GM18907 (cell line): ENCODE measurements around the gene WDR70.
A peak's percentile ranks its signal among the peaks of the same experiment; 100 is the strongest.
"Not testable (repeated sequence)": the region's sequence is repeated elsewhere in the genome, so short reads cannot be mapped to it uniquely, and the experiment has no call there.

Experiments
- ATAC-seq: cut with Tn5 transposase; IDR thresholded peaks from one replicate; pipeline ENCODE4 v1.9.1; 2021; ENCODE audit warnings: mild to moderate bottlenecking, moderate library complexity; ENCODE audit not compliant: unreplicated experiment

The WDR70 gene

DNA sequence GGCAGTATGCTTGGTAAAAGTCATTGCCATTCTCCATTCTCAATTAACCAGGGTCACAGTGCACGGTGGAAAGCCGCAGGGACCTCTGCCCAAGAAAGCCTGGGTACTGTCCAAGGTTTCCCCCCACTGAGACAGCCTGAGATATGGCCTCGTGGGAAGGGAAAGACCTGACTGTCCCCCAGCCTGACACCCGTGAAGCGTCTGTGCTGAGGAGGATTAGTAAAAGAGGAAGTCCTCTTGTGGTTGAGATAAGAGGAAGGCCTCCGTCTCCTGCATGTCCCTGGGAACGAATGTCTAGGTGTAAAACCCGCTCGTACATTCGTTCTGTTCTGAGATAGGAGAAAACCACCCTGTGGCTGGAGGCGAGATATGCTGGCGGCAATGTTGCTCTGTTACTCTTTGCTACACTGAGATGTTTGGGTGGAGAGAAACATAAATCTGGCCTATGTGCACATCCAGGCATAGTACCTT is 293.0 kb downstream of the WDR70 start:
- peak; percentile 76 for ATAC-seq

DNA sequence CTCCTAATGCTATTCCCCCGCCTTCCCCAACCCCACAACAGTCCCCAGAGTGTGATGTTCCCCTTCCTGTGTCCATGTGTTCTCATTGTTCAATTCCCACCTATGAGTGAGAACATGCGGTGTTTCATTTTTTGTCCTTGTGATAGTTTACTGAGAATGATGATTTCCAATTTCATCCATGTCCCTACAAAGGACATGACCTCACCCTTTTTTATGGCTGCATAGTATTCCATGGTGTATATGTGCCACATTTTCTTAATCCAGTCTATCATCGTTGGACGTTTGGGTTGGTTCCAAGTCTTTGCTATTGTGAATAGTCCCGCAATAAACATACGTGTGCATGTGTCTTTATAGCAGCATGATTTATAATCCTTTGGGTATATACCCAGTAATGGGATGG is 295.2 kb downstream of the WDR70 start:
- not testable (repeated sequence) for ATAC-seq

DNA sequence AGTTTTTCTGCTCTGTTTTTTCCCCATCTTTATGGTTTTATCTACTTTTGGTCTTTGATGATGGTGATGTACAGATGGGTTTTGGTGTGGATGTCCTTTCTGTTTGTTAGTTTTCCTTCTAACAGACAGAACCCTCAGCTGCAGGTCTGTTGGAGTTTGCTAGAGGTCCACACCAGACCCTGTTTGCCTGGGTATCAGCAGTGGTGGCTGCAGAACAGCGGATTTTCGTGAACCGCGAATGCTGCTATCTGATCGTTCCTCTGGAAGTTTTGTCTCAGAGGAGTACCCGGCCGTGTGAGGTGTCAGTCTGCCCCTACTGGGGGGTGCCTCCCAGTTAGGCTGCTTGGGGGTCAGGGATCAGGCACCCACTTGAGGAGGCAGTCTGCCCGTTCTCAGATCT is 300.2 kb downstream of the WDR70 start:
- not testable (repeated sequence) for ATAC-seq

DNA sequence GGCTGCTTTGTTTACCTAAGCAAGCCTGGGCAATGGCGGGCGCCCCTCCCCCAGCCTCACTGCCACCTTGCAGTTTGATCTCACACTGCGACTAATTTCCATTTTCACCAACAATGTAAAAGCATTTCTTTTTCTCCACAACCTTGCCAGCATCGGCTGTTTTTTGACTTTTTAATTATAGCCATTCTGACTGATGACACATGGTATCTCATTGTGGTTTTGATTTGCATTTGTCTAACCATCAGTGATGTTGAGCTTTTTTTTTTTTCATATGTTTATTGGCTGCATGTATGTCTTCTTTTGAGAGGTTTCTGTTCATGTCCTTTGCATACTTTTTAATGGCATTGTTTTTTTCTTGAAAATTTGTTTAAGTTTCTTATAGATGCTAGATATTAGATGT is 300.8 kb downstream of the WDR70 start:
- not testable (repeated sequence) for ATAC-seq

DNA sequence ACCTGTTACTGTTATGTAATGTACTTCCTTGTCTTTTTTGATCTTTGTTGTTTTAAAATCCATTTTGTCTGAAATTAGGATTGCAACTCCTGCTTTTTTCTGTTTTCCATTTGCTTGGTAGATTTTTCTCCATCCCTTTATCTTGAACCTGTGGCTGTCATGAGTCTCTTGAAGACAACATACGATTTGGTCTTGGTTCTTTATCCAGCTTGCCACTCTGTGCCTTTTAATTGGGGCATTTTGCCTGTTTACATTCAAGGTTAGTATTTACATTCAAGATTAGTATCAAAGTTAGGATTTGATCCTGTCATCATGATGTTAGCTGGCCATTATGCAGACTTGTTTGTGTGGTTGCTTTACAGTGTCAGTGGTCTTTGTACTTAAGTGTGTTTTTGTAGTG is 304.0 kb downstream of the WDR70 start:
- ATAC-seq: no peak

DNA sequence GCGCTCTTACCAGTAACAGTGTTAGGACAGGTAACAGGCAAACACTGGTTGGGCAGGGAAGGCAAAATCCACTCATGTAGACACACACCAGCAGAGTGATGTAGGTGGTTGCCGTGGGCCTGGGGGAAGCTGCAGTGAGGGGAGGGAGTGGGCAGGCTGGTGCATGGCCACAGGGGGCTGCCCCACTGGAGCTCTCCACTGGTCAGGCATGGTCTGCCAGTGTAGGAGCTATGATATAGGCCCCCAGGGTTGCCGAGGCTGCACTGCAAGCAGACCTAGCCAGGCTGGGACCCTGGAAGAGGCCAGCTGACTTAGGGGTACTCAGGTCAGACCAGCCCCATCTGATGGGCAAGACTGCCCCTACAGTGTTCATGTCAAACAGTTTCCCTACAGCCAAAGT is 306.1 kb downstream of the WDR70 start:
- ATAC-seq: no peak

DNA sequence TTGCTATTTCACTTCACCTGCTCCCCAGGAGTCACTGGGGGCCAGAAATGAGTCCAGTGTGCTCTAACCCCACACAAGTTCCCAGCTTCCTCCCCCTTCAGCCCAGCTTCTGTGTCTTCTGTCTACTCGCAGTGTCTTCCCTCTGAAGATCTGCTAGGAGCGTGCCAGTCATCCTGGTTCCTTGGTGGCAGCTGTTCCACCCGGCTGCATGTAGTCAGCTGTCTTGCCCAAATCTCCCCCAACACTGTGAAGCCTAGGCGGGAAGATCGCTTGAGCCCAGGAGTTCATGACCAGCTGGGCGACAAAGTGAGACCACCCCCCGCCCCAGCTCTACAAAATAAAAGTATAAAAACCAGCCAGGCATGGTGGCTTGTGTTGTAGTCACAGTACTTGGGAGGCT is 306.7 kb downstream of the WDR70 start:
- no peak for ATAC-seq

DNA sequence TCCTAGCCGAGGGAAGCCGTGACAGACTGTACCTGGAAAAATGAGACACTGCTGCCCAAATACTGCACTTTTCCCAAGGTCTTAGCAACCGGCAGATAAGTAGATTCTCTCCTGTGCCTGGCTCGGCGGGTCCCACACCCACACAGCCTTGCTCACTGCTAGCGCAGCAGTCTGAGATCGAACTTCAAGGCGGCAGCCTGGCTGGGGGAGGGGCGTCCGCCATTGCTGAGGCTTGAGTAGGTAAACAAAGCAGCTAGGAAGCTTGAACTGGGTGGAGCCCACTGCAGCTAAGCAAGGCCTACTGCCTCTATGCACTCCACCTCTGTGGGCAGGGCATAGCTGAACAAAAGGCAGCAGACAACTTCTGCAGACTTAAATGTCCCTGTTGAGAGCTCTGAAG is 309.8 kb downstream of the WDR70 start:
- ATAC-seq: not testable (repeated sequence)

DNA sequence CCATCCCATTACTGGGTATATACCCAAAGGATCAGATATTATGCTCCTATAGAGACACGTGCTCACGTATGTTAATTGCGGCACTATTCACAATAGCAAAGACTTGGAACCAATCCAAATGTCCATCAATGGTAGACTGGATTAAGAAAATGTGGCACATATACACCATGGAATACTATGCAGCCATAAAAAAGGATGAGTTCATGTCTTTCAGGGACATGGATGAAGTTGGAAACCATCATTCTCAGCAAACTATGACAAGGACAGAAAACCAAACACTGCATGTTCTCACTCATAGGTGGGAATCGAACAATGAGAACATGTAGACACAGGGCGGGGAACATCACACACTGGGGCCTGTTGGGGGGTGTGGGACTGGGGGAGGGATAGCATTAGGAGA is 315.2 kb downstream of the WDR70 start:
- ATAC-seq: not testable (repeated sequence)

DNA sequence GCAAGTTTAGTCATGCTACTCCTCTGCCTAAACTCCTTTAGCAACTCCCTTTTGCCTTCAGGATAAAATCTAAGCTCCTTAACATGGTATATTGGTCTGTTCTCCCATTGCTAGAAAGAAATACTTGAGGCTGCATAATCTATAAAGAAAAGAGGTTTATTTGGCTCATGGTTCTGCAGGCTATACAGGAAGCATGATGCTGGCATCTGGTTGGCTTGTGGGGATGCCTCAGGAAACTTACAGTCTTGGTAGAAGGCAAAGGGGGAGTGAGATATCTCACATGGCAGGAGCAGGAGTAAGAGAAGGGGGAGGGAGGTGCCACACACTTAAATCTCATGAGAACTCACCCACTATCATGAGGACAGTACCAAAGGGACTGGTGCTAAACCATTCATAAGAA is 315.7 kb downstream of the WDR70 start:
- no peak for ATAC-seq

DNA sequence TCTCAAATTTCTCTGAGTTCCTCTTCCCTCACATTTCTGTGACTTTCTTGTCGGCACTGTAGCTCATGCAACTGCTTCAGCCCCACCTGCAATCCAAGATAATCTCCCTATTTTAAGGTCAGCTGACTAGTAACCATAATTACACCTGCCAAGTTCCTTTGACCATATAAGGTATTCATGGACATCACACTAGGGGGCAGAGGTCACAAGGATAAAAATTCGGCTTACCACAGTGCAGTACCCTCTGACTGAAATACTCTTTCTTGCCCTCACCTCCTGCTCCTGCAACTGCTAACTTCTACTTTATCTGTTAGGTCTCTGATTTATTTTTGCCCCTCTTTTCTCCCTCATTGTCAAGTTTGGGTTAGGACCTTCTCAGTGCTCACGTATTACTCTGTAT is 316.5 kb downstream of the WDR70 start:
- no peak for ATAC-seq

DNA sequence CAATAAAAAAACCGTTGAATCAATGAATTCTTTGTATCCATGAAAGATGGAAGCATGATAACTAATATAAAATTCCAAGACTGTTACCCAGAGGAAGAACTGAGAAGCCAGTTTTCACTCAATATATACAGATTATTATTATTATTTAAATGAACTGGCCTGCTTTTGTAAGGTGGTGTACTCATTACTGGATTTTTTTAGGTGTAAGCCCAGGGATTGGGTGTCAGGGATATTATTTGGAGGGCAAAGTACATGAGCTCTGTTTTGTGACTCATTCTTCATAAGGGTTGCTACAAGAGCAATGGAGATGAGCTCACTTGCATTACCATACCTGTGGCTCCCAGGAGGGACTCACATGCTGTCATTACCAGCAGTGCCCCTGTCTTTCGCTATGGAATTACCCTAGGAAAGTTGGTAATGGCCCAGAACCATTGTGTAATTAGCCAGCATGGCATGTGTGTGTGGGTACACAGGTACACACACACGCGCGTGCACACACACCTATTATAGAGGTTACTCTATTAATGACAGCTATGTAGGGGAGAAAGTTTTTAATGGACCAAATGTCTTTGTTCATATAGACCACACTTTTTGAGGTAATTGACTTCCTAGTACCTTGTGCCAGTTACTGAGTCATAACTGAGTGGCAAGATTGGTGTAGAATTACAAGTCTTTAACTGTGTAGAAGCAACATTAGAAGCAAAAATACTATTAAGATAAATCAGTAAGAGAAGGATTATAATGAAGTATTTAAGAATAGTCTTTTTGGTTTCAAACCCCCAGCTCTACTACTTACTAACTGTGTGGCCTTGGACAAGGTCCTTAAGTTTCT is 317.3 kb downstream of the WDR70 start:
- ATAC-seq: no peak

DNA sequence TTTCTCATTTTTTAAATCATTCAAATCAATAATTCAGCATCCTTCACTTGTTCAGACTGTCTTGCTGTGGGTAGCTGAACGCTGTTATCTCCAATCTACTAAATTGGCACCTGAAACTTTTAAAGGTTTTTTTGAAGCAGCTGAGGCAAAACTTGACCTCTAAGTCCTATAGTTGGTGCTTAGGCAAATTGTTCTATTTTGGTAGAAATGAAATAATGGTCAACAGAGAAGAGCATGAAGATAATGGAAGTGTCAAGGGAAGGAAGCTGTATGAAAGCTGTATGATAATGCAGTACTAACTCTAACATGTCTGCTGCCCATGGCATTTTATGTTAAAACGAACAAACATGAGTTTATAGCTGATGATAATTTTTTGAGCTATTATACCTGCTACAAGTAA is 322.8 kb downstream of the WDR70 start:
- no peak for ATAC-seq

DNA sequence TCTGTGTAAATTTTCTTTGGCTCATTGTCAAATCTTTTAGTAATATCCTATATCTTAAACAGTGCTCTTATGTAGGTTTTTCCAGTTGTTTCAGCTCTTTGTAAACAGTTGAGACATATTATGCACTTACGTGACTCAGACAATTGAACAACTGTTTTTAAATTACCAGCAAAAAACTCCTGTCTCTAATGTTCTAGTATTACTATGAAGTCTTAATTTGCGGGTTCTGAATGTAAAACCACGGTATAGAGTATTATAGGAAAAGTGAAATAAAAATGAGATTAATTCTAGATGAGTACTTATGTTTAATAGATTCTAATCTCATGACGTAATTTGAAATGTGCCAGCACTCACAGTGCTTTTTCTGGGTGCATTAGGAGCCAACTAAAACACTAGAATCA is 324.7 kb downstream of the WDR70 start:
- no peak for ATAC-seq

DNA sequence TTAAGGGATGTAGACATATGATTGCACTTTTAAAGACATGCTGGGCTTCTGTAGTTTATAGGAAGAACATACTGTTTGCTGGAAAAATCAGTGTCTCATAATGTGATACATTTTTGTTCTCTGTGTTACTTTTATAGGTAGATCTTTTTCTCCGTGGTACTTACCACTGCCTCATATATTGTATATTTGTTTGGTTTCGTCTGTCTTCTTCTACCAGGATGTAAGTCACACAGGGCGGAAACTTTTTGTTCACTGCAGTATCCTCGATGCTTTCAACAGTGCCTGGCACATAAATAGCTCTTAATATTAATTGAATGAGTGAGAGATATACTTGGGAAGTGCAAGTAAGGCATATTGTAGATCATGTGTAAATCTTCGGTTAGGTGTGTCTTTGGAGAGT is 325.3 kb downstream of the WDR70 start:
- no peak for ATAC-seq

DNA sequence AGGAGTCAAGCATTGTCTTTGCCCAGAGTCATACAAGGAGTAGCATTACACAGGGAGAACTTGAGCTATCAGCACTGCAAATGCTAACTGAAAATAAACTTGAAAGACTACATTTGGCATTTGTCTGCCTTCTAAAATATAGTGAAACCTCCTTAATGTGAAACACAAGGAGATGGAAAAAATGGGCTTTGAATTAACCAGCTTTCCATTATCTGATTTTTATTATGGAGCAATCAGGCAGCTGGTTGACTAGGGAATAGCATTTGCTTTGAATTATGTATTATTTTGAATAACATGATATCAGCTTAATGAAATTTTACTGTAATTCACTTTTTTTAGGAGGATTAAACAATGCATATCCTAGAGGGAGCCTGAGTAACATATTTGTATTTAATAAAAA is 329.9 kb downstream of the WDR70 start:
- ATAC-seq: no peak

DNA sequence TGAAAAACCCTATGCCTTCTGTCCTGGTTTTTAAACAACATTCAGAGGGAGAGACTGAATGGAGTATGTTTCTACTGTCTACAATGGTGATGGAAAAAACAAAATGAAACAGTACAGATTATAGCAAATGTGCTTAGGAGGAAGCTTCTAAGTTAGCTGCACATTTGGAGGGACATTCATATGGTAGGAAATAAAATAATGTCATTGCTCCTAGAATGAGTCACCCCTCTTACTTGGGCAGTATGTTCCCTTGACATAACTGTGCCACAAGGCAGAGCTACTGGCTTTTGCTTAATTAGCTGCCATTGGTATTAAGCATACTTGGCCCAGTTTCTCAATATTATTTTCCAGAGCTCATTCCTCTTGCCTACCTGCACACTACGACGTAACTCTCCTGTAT is 331.8 kb downstream of the WDR70 start:
- ATAC-seq: no peak

DNA sequence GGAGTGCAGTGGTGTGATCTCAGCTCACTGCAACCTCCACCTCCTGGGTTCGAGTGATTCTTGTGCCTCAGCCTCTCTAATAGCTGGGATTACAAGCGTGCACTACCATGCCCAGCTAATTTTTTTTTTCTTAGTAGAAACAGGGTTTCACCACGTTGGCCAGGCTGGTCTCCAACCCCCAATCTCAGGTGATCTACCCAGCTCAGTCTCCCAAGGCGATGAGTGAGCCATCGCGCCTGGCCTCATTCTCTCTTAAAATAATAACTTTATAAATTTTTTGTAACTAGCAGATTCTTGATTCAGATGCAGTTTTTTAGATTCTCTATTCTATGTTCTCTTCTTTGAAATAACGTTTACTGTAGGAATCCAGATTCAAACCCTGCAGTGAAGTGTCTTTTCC is 333.6 kb downstream of the WDR70 start:
- ATAC-seq: no peak

DNA sequence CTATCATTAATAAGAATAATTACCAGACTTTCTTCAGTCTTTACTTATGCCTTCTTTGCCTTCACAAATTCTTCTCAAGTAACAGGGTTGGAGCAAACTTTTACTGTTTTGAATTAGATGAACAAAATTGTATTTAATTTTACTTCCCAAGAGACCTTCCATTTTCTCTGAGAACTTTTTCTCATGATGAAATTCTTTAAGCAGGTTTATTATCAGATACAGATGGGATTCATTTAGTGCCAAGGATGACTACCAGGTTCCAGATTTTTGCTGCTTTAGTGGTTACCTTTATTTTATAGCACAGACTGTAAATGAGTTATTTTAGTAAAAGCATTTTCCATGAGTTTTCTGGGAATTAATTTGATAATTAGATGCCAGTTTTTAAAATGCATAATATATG is 335.6 kb downstream of the WDR70 start:
- ATAC-seq: no peak

DNA sequence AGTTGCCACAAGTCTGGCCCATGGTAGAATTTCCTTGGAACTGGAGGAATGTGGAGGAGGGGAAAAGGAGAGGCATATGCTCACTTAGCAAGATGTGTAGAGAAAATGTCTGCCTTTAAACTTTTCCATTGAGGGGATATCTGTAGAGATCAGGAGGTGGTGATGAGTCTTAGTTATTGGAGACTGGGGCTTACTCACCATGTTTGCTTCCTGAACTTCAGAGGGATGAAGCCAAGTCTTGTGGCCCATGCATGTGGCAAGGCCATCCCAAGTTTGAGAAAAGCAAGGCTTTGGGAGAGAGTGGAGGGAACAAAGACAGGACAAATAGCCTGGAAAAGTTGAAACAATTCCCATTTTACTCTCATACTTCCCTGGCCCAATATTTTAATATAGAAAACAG is 336.2 kb downstream of the WDR70 start:
- no peak for ATAC-seq

DNA sequence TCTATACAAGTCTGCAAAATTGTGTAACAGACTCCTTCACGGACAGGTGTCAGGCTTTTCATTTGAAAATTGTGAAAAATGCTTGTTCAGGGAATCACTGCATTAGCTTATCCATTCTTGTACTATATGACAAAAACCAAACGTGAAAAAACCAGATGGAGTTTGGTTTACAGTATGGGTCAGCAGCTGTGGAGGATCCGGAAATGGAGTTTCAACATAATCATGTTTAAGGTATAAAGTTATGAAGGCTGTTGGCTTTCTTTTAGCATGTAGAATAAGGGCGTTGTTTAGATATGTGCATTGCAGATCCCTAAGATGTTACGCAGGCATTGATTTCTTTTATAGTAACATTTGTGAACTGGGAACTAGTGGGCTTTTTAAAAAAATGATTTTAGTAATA is 336.9 kb downstream of the WDR70 start:
- ATAC-seq: no peak

DNA sequence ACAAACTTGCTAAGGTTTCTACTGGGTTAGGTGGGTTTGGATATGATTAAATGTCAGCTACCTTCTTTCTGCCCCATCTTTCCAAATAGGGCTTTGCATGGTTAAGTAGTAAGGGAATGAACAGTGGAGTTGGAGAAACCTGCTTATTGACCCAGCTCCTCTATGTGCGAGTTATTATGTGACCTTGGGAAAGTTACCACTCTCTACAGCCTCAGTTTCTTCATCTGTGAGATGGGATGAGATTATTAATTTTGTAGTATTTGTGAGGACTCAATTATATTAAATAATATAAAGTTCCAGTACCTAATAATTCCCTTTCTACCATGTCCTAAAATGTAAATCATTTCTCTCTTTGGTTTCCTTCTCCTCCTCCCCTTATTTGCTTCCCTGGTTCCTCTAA is 337.3 kb downstream of the WDR70 start:
- no peak for ATAC-seq

DNA sequence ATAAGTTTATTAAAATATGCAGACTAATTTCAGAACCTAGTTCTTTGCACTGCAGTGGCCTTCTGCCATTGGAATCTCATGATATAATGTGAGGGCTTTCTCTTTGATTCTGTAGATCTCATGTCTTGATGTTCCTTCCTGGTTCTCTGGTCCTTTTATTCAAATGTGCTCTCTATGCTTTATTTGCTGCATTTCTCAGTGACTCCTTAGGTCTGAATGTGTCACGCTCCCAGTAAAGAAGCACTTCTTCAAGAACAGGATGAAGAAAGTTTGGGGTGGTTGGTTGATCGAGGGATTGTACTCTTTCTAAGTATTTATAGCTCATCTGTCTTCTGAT is 338.1 kb downstream of the WDR70 start:
- ATAC-seq: no peak
